A172 (cell line): ENCODE results near the gene PHACTR4. TPM values are rescaled to one million over a fixed set of nuclear protein-coding genes. Genes with fewer than 3 reads are reported as not detected.
"Not testable (repeated sequence)": the region's sequence is repeated elsewhere in the genome, so short reads cannot be mapped to it uniquely, and the experiment has no call there.

Experiments
- DNase-seq: peaks from one replicate; pipeline ENCODE4 v3.0.0-alpha.2; 2015; ENCODE audit warnings: low spot score
- total RNA-seq: library from RNA; depleted of rRNA; stranded (reverse); fragments of >200 nt; shearing (Covaris generic); gene quantifications from 2 replicates; pipeline ENCODE4 v1.2.3, GENCODE V29; 2014

The PHACTR4 gene
- total RNA-seq, 1 experiment from 2014 or later, result 6.0 TPM

DNA sequence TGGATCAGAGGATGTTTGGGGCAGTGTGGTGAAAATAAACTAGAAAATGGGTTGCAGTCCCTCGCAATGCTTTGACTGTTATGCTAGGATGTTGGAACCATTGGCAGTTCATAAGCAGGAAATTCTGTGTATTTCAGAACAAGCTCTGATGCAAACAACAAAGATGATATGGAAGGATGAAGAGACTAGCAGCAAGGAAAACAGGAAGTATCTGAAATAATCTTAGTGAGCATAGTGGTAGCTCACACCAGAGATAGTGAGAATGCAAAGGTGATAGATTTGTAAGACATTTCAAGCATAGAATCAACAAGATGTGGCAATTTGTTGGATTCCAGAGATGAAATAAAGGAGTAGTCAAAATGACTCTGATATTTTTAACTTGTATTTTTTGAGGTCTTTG lies 125.2 kb downstream of the PHACTR4 start:
- no peak for DNase-seq

DNA sequence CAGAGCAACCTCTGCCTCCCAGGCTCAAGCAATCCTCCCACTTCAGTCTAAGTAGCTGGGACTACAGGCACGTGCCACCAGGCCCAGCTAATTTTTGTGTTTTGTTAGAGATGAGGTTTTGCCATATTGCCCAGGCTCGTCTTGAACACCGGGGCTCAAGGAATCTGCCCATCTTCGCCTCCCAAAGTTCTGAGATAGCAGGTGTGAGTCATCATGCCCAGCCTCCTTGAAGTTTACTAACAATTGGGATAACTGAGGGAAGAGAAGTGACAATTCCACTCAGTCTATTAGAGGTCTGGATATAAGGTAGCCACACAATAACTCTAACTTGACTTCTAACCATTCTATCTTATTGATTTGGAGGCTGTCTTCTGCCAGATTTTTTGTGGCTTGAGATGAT lies 130.0 kb downstream of the PHACTR4 start:
- no peak for DNase-seq

GRCh38 chr1:28501925-28502324 lies 132.4 kb downstream of the PHACTR4 start:
- no peak for DNase-seq

GRCh38 chr1:28503117-28503516 lies 133.6 kb downstream of the PHACTR4 start:
- DNase-seq, result no peak

DNA sequence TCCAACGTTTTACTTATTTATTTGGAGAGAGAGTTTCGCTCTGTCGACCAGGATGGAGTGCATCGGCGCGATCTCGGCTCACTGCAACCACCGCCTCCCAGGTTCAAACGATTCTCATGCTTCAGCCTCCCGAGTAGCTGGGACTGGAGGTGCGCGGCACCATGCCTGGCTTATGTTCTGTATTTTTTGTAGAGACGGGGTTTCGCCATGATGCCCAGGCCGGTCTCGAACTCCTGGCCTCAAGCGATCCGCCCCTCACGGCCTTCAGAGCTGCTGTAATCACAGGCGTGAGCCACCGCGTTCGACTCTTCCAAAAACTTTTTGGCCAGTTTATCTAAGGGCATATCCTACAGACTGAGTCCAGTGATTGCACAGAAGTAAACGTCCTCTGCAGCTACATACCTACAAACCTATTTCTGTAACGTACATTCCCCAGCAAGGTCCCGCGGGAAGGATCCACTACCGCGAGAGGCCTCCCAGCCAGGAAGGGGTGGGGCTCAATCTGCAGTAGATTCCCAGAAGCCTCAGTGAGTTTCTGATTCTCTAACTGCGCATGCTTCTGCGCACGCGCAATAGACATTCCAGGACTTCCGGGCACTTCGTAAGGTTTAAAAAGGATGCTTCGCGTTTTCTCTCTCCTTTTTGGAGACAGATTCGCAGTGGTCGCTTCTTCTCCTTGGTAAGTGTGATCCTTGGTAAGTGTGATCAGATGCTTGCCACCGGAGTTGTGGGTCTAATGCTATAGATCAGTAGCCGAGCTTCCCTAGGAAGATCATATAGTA lies 136.1 kb downstream of the PHACTR4 start, which contains the start of gene RCC1:
Gene RCC1, plus strand, starts transcription at position 638 of the 782 bp plus-strand sequence. CDS start 23,824 bp downstream, outside the sequence.
- peak; percentile 95 for DNase-seq

DNA sequence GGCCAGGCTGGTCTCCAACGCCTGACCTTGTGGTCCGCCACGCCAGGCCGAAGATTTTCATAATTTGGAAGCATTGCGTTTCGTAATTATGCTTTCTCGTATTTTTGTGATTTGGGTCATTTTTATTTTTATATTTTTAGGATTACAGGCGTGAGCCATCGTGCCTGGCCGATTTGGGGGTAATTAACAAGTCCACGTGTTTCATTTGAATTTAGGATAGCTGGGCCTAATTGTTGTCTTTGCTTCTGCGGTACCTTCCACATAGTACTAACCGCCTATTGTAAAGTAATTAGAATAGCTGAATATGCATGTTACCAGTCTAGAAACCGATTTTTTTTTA lies 137.3 kb downstream of the PHACTR4 start:
- no peak for DNase-seq

- no peak for DNase-seq
These were observed 137.7 kb downstream of the PHACTR4 start for GRCh38 chr1:28507247-28507645.

- DNase-seq, result no peak
These were observed 138.3 kb downstream of the PHACTR4 start for GRCh38 chr1:28507646-28508434.

GRCh38 chr1:28508435-28508754 lies 138.9 kb downstream of the PHACTR4 start:
- DNase-seq, result no peak

DNA sequence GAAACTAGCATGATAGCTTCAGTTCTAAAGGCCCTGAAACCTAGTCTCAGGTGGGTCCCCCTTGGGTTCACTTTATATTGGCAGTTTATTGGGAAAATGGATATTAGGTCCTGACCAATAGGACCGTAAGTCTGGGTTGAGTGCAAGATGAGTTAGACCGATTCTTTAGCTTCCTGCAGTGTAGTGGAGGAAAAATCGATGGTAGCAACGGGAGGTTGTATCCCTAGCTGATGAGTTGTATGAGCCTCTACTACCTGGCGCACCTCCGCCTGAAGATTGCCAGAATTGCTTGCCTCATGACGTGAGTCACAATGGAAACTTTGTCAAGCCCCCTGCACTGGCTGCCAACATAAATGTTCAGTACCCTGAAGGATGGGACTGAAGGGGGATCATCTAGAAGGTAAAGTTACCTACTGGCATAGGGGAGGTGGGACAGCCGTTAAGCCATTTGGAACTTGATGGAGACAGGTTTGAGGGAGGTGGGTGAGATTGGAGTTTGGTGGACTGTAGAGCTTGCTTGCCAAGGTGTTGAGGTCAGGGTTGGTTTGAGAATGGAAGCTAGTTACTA lies 140.2 kb downstream of the PHACTR4 start:
- no peak for DNase-seq

DNA sequence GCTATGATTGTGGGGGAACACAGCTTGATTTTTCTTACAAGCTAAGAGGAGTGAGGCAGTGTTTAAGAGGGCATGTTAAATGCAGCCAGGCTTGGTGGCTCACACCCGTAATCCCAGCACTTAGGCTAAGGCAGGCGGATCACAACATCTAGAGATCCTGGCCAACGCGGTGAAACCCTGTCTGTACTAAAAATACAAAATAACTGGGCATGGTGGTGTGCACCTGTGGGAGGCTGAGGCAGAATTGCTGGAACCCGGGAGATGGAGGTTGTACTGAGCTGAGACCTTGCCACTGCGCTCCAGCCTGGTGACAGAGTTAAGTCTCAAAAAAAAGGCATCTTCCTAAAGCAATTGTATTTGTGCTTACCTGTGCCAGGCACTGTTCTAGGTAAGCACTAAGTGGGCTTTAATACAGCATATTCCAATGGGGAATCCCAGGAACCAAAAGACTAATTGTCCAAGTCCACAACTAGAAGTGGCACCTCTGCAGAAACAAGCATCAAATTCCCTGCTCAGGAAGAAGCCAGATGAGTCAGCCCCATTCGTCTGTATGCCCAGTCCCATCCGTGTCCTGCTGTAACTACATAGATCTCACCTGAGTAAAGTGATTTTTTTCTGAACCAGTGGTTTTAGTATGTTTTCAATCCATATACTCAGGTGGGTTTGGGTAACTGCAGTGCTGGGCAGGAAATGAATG lies 140.9 kb downstream of the PHACTR4 start:
- peak; percentile 46 for DNase-seq

DNA sequence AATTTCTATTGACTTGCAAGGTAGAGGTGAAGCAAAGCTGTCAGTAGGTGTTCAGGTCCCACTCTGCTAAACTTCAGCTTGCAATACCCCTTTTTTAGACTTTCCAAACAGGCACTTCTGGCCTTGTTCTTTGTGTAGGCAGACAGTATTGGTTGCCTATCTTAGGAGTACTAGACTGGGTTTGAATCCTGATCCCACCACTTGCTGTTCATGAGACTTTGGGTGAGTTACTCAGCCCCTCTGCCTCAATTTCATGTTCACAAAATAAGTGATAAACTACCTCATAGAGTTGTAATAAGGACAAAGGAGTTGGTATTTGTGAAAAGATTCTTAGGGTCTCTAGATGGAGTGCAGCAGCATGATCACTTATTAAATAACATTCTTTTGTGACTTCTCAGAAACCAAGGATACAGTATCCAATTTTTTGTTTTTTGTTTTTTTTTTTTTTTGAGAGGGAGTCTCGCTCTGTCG lies 141.5 kb downstream of the PHACTR4 start:
- DNase-seq, result no peak

- DNase-seq, result no peak
These were observed 142.6 kb downstream of the PHACTR4 start for GRCh38 chr1:28512058-28512611.

GRCh38 chr1:28514445-28514933 lies 144.9 kb downstream of the PHACTR4 start:
- DNase-seq, result not testable (repeated sequence)

GRCh38 chr1:28516518-28516956 lies 147.0 kb downstream of the PHACTR4 start:
- DNase-seq, result no peak

GRCh38 chr1:28517649-28517999 lies 148.1 kb downstream of the PHACTR4 start:
- DNase-seq, result no peak

GRCh38 chr1:28518000-28518744 lies 148.6 kb downstream of the PHACTR4 start:
- peak; percentile 63 for DNase-seq

DNA sequence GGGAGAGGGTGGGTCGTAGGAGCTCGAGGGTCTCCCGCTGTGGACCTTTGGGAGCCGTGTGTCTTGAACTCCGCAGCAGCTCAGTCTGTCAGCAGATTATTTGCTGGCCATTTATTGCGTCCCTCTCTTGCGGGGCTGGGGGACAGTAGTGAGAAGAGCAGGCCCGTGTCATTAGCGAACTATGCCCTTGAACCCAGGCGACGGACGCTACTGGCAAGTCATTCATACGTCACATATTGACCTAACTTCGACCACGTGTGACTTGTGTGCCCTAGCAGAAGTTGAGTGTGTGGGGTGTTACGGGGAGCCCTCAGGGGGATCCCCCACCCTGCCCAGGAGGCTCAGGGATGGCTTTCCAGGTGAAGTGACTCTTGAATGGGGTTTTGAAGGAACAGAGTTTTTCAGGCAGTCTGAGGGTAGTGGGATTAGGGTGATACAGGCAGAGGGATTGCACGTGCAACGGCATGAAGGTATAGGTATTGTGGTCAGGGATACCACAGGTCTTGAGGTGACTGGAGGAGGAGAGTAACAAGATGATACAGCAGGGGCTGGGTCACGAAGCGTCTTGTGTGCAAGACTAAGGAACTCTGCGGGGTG lies 149.3 kb downstream of the PHACTR4 start:
- DNase-seq, result no peak

DNA sequence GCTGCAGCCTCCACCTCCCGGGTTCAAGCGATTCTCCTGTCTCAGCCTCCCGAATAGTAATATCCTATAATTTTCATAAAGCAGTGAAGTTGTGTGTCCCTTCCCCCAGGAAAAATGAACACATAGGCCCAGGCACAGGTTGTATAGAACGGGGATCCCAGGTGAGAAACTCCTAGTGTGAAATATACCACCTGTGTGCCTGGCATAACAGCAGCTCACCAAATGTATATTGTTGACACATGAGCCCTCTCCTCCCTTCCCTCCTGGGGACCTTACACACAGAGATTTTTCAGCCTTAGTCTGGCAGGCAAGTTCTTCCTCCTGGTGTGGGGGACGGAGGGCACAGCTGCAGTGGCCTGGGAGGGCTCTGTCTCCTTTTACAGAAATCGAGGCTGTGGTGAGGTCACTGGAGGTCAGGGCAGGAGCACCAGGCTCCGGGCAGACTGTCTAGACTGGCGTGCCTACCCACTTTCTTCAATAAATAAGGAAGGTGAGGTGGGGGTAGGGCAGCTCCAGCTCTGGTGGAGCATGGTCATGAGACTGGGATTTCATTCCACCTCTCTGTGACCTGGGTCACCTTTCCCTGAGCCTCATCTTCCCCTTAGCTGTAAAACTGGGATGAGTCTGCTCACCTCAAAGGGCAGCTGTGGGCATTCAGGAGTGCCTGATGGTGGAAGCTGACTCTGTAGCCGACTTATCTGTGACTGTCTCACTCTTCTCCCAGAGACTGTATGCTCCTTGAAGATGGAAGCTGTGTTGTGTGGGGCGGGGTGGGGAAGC lies 150.6 kb downstream of the PHACTR4 start:
- DNase-seq, result no peak

- not testable (repeated sequence) for DNase-seq
These were observed 151.3 kb downstream of the PHACTR4 start for GRCh38 chr1:28520796-28521195.
